Liver (tissue), 9 donors: ENCODE data around the gene MCU. TPM values are rescaled to one million over a fixed set of nuclear protein-coding genes. Genes with fewer than 3 reads are reported as not detected.

Experiments
- DNase-seq: peaks from one replicate; pipeline ENCODE4 v3.0.0-alpha.2; 2017; ENCODE audit warnings: low spot score
- H3K27ac ChIP-seq, 2 donors: one replicate each; pipeline ENCODE4 v1.7.0; 2013; ENCODE audit warnings: inconsistent platforms in 2 of 2, low read length in 2 of 2, control low read depth in 1 of 2, low read depth in 1 of 2, mild to moderate bottlenecking in 1 of 2
- H3K27me3 ChIP-seq, 4 donors: one replicate each; pipeline versions ENCODE4 v1.6.1 to v1.7.0; 2013; ENCODE audit warnings: low read length in 3 of 4, inconsistent platforms in 1 of 4, mild to moderate bottlenecking in 1 of 4, moderate library complexity in 1 of 4; ENCODE audit not compliant: control insufficient read depth in 4 of 4, insufficient read depth in 4 of 4
- H3K36me3 ChIP-seq, 4 donors: one replicate each; pipeline versions ENCODE4 v1.6.1 to v1.7.0; 2013; ENCODE audit warnings: low read length in 3 of 4, mild to moderate bottlenecking in 3 of 4, low read depth in 1 of 4, moderate library complexity in 1 of 4; ENCODE audit not compliant: control insufficient read depth in 4 of 4, insufficient read depth in 3 of 4
- H3K4me1 ChIP-seq, 4 donors: one replicate each; pipeline versions ENCODE4 v1.6.1 to v1.7.0; 2013; ENCODE audit warnings: low read length in 3 of 4, mild to moderate bottlenecking in 3 of 4, moderate library complexity in 1 of 4; ENCODE audit not compliant: control insufficient read depth in 4 of 4, insufficient read depth in 4 of 4
- H3K4me3 ChIP-seq, 3 donors: one replicate each; pipeline versions ENCODE4 v1.6.1 to v1.7.0; 2013; ENCODE audit warnings: low read length in 3 of 3, control low read depth in 1 of 3, low read depth in 1 of 3, mild to moderate bottlenecking in 1 of 3
- H3K9ac ChIP-seq, 2 donors: one replicate each; pipeline ENCODE4 v1.7.0; 2013; ENCODE audit warnings: low read length in 2 of 2, mild to moderate bottlenecking in 2 of 2, moderate library complexity in 2 of 2, control low read depth in 1 of 2, low read depth in 1 of 2
- H3K9me3 ChIP-seq, 4 donors: one replicate each; pipeline versions ENCODE4 v1.6.1 to v1.7.0; 2013; ENCODE audit warnings: low read length in 3 of 4; ENCODE audit not compliant: control insufficient read depth in 4 of 4
- FOXA1 ChIP-seq: IDR thresholded peaks from 2 replicates; pipeline ENCODE4 v1.6.1; 2016; ENCODE audit warnings: antibody characterized with exemption
- FOXA2 ChIP-seq: IDR thresholded peaks from 2 replicates; pipeline ENCODE4 v1.6.1; 2016; ENCODE audit warnings: antibody characterized with exemption
- GABPA ChIP-seq, 2 donors: IDR thresholded peaks in 1 of 2; conservative IDR thresholded peaks in 1 of 2; 2 replicates each; pipeline ENCODE4 v1.6.1; 2016; ENCODE audit warnings: antibody characterized with exemption in 2 of 2, mild to moderate bottlenecking in 1 of 2, moderate library complexity in 1 of 2
- HNF4A ChIP-seq, 2 donors: conservative IDR thresholded peaks; 2 replicates each; pipeline ENCODE4 v1.6.1; 2016; ENCODE audit warnings: antibody characterized with exemption in 2 of 2, mild to moderate bottlenecking in 2 of 2
- JUND ChIP-seq, 2 donors: IDR thresholded peaks; 2 replicates each; pipeline ENCODE4 v1.6.1; 2016; ENCODE audit warnings: antibody characterized with exemption in 2 of 2
- MAX ChIP-seq: IDR thresholded peaks from 2 replicates; pipeline ENCODE4 v1.6.1; 2016; ENCODE audit warnings: antibody characterized with exemption
- NR2F2 ChIP-seq: IDR thresholded peaks from 2 replicates; pipeline ENCODE4 v1.6.1; 2016; ENCODE audit warnings: antibody characterized with exemption
- RAD21 ChIP-seq, 2 donors: IDR thresholded peaks; 2 replicates each; pipeline ENCODE4 v1.6.1; 2016; ENCODE audit warnings: antibody characterized with exemption in 2 of 2, mild to moderate bottlenecking in 2 of 2
- REST ChIP-seq: IDR thresholded peaks from 2 replicates; pipeline ENCODE4 v1.6.1; 2016; ENCODE audit warnings: antibody characterized with exemption, mild to moderate bottlenecking
- RXRA ChIP-seq, 2 donors: IDR thresholded peaks; 2 replicates each; pipeline ENCODE4 v1.6.1; 2017 to 2018; ENCODE audit warnings: antibody characterized with exemption in 2 of 2, mild to moderate bottlenecking in 1 of 2
- TAF1 ChIP-seq: conservative IDR thresholded peaks from 2 replicates; pipeline ENCODE4 v1.6.1; 2016; ENCODE audit warnings: antibody characterized with exemption, mild to moderate bottlenecking
- YY1 ChIP-seq: IDR thresholded peaks from 2 replicates; pipeline ENCODE4 v1.6.1; 2016; ENCODE audit warnings: antibody characterized with exemption, mild to moderate bottlenecking
- ZBTB33 ChIP-seq: IDR thresholded peaks from 2 replicates; pipeline ENCODE4 v1.6.1; 2016; ENCODE audit warnings: antibody characterized with exemption
- WGBS: extraction: QIAGEN DNeasy Blood & Tissue Kit; methylation state at CpG from one replicate; pipeline ENCODE4 v1.1.7; 2013; 5-methylcytosine and 5-hydroxymethylcytosine counted together
- polyA plus RNA-seq, 2 donors: library from polyadenylated mRNA; stranded (reverse) in 1 of 2; unstranded in 1 of 2; fragments of 200-250 nt in 1 of 2; fragments of >200 nt in 1 of 2; fragmentation: Nextera tagmentation in 1 of 2; extraction: Ambion mirVana in 1 of 2; gene quantifications; one replicate each; pipeline versions ENCODE4 v1.2.1 to v1.2.3, GENCODE V29; 2013 to 2015
- total RNA-seq, 2 donors: library from RNA; depleted of rRNA; stranded (reverse); fragments of >200 nt; gene quantifications; one replicate each; pipeline ENCODE4 v1.2.3, GENCODE V29; 2014
- donor health status: healthy.
- donor health status: healthy.
- donor health status: healthy.
- donor health status: healthy.
- donor health status: healthy.

Gene MCU
- total and polyA plus RNA-seq, 4 donors: 6.4 to 13.0 (median 8.8) TPM

GRCh38 chr10:72742797-72743196, 50.9 kb downstream of the MCU start (continued):
- no peak for TF ChIP-seq ZBTB33
- no peak for TF ChIP-seq GABPA (IDR thresholded peaks at IDR 0.05 in 1 of 2, conservative IDR thresholded peaks at IDR 0.05 in 1 of 2)
- no peak for TF ChIP-seq JUND (IDR thresholded peaks at IDR 0.05)
- TF ChIP-seq YY1: no peak
- no peak for TF ChIP-seq RXRA (IDR thresholded peaks at IDR 0.05)
- no peak for TF ChIP-seq HNF4A (conservative IDR thresholded peaks at IDR 0.05)
- TF ChIP-seq MAX: no peak
- TF ChIP-seq NR2F2: no peak

GRCh38 chr10:72744566-72744965, 52.6 kb downstream of the MCU start:
- H3K4me3 ChIP-seq: no peak overlapping the region
- H3K9me3 ChIP-seq: no peaks in the 10 kb centered on the region
- WGBS: 80% methylated on average over 3 of the region's 3 CpGs
- no peaks in the 10 kb centered on the region for H3K36me3 ChIP-seq
- TF ChIP-seq RAD21 (IDR thresholded peaks at IDR 0.05): no peak
- no peak for TF ChIP-seq TAF1
- no peak for TF ChIP-seq FOXA2
- no peak for TF ChIP-seq ZBTB33
- no peak for TF ChIP-seq NR2F2
- no peak for TF ChIP-seq FOXA1
- TF ChIP-seq RXRA (IDR thresholded peaks at IDR 0.05): no peak
- TF ChIP-seq GABPA (IDR thresholded peaks at IDR 0.05 in 1 of 2, conservative IDR thresholded peaks at IDR 0.05 in 1 of 2): no peak
- no peak for TF ChIP-seq REST
- H3K4me1 ChIP-seq: peaks cover 0 to 3% (median 0%) of the 10 kb centered on the region in 4 donors
- DNase-seq: no peak
- H3K9ac ChIP-seq: no peak overlapping the region
- H3K27ac ChIP-seq: no peak overlapping the region
- no peaks in the 10 kb centered on the region for H3K27me3 ChIP-seq
